GM12878 (cell line): ENCODE measurements around the gene BLOC1S5. TPM values are rescaled to one million over a fixed set of nuclear protein-coding genes. Genes with fewer than 3 reads are reported as not detected.

ENCODE experiments used
- ATAC-seq: fragments of 200-7000 bp; cut with Tn5 transposase; 3 replicates; pipeline ENCODE4 v1.9.1; 2020; ENCODE audit warnings: mild to moderate bottlenecking, moderate library complexity
- BruUV-seq: library from RNA; stranded (reverse); fragments of 400-500 nt; replicated peaks from 2 replicates; lab custom pipeline; 2021; lab: Mats Ljungman, UMichigan
- CTCF ChIA-PET: fragments of 300-600 bp; sonication (Branson Sonifier 250); formaldehyde crosslinking; extraction: SDS; loops from one replicate; lab custom pipeline; 2021; ENCODE audit warnings: inconsistent platforms; lab: Yijun Ruan, JAX
- POLR2A ChIA-PET: fragments of 350-600 bp; formaldehyde crosslinking; extraction: SDS; loops from one replicate; lab custom pipeline; 2021; ENCODE audit warnings: inconsistent platforms; lab: Charles Lee
- RAD21 ChIA-PET: fragments of 300-600 bp; sonication (Branson Sonifier 250); formaldehyde crosslinking; loops from one replicate; lab custom pipeline; 2023; ENCODE audit warnings: antibody characterized with exemption; ENCODE audit not compliant: unreplicated experiment; lab: Charles Lee
- SMC1A ChIA-PET: fragments of 300-600 bp; sonication (Branson Sonifier 250); formaldehyde crosslinking; loops from one replicate; lab custom pipeline; 2023; ENCODE audit not compliant: unreplicated experiment, uncharacterized antibody; lab: Charles Lee
- DNase-seq: peaks from one replicate; pipeline ENCODE4 v3.0.0-alpha.2; 2011; ENCODE audit warnings: low read depth, low spot score
- FAIRE-seq: peaks from 3 replicates; lab custom pipeline; 2011; peaks lifted over from hg19 to GRCh38; lab: Jason Lieb, UNC
- H2AFZ ChIP-seq: 2 replicates; pipeline ENCODE4 v1.6.0; 2011; ENCODE audit warnings: low read depth, low read length, control low read depth; ENCODE audit not compliant: control insufficient read depth
- H3K27ac ChIP-seq: 2 replicates; pipeline ENCODE4 v1.5.1; 2011; ENCODE audit warnings: control low read depth; ENCODE audit not compliant: control insufficient read depth, insufficient read depth
- H3K27me3 ChIP-seq, 2 experiments: replicated peaks in 1 of 2; 2 replicates each; pipeline versions ENCODE4 v1.6.0 to v1.6.1; 2011; ENCODE audit warnings: low read length in 1 of 2; ENCODE audit not compliant: control insufficient read depth in 2 of 2, insufficient read depth in 2 of 2
- H3K36me3 ChIP-seq, 2 experiments: 2 replicates each; pipeline ENCODE4 v1.5.1; 2011; ENCODE audit warnings: low read length in 1 of 2; ENCODE audit not compliant: control insufficient read depth in 2 of 2, insufficient read depth in 2 of 2
- H3K4me1 ChIP-seq: 2 replicates; pipeline ENCODE4 v1.6.1; 2011; ENCODE audit warnings: mild to moderate bottlenecking, low read length, moderate library complexity, mixed read lengths; ENCODE audit not compliant: control insufficient read depth, insufficient read depth
- H3K4me2 ChIP-seq: 2 replicates; pipeline ENCODE4 v1.6.0; 2011; ENCODE audit warnings: control low read depth; ENCODE audit not compliant: control insufficient read depth, insufficient read depth
- H3K4me3 ChIP-seq: fragments of 200-600 bp; sonication (generic); 2 replicates; pipeline ENCODE4 v1.5.1; 2016
- H3K79me2 ChIP-seq: 2 replicates; pipeline ENCODE4 v1.6.0; 2011; ENCODE audit warnings: low read length; ENCODE audit not compliant: control insufficient read depth, insufficient read depth
- H3K9ac ChIP-seq: 2 replicates; pipeline ENCODE4 v1.8.0; 2011; ENCODE audit warnings: low read length, control low read depth, mixed read lengths; ENCODE audit not compliant: control insufficient read depth, insufficient read depth
- H3K9me3 ChIP-seq: replicated peaks from 3 replicates; pipeline ENCODE4 v1.5.1; 2011; ENCODE audit warnings: mild to moderate bottlenecking, low read length; ENCODE audit not compliant: control insufficient read depth, insufficient read depth
- H4K20me1 ChIP-seq: 2 replicates; pipeline ENCODE4 v1.6.0; 2011; ENCODE audit not compliant: control insufficient read depth, insufficient read depth
- ATF7 ChIP-seq: fragments of 450-650 bp; IDR thresholded peaks from 2 replicates; pipeline ENCODE4 v1.6.1; 2016; ENCODE audit warnings: low read depth, mild to moderate bottlenecking
- CBX3 ChIP-seq: fragments of 200-600 bp; sonication (generic); IDR thresholded peaks from 2 replicates; pipeline ENCODE4 v1.6.1; 2016; ENCODE audit warnings: low read depth, borderline replicate concordance
- FOXK2 ChIP-seq: fragments of 450-650 bp; IDR thresholded peaks from 2 replicates; pipeline ENCODE4 v1.6.1; 2017; ENCODE audit warnings: mild to moderate bottlenecking, moderate library complexity
- NR2C1 ChIP-seq: fragments of 450-650 bp; IDR thresholded peaks from 2 replicates; pipeline ENCODE4 v1.6.1; 2017; ENCODE audit warnings: antibody characterized with exemption, mild to moderate bottlenecking, moderate library complexity
- RAD51 ChIP-seq: fragments of 450-650 bp; IDR thresholded peaks from 2 replicates; pipeline ENCODE4 v1.6.1; 2016; ENCODE audit warnings: moderate library complexity, mild to moderate bottlenecking, inconsistent platforms
- RB1 ChIP-seq: fragments of 450-650 bp; formaldehyde crosslinking; IDR thresholded peaks from 2 replicates; pipeline ENCODE4 v1.6.1; 2017; ENCODE audit warnings: mild to moderate bottlenecking, borderline replicate concordance
- TCF3 ChIP-seq: IDR thresholded peaks from 2 replicates; pipeline ENCODE4 v1.6.1; 2012; ENCODE audit warnings: low read depth, mild to moderate bottlenecking, low read length, borderline replicate concordance; ENCODE audit not compliant: insufficient read depth
- WGBS: methylation state at CpG from one replicate; pipeline ENCODE4 v1.1.6; 2016; ENCODE audit warnings: low lambda C conversion rate; ENCODE audit not compliant: insufficient replicate concordance, insufficient coverage; ENCODE audit errors: missing lambda C conversion rate; 5-methylcytosine and 5-hydroxymethylcytosine counted together
- in situ Hi-C: fragments of 300-500 bp; cut with MboI; formaldehyde crosslinking; loops from 9 replicates; pipeline ENCODE4 v1.14.3; 2018; ENCODE audit warnings: mixed read lengths
- intact Hi-C: fragments of 100-400 bp; cut with micrococcal nuclease; formaldehyde crosslinking; loops from one replicate; pipeline ENCODE4 v1.14.2; 2022; ENCODE audit not compliant: unreplicated experiment
- polyA plus RNA-seq, 11 experiments: library from polyadenylated mRNA; depleted of rRNA in 4 of 11; unstranded in 6 of 11; stranded (reverse) in 5 of 11; fragments of >200 nt; fragmentation: Nextera tagmentation in 4 of 11; fragmentation: Illumina TruSeq in 1 of 11; extraction: Ambion mirVana in 4 of 11; extraction: Trizol in 1 of 11; gene quantifications; 1 replicate in 1 of 11; 2 replicates in 10 of 11; pipeline versions ENCODE4 v1.2.1 to v1.2.3, GENCODE V29; 2011 to 2016; ENCODE audit warnings: inconsistent platforms in 2 of 11, missing spikeins in 2 of 11, low read depth in 1 of 11
- total RNA-seq, 4 experiments: library from RNA; depleted of rRNA in 3 of 4; stranded (reverse); fragments of >200 nt in 3 of 4; fragmentation: Illumina TruSeq in 1 of 4; extraction: Trizol in 1 of 4; gene quantifications; 2 replicates each; pipeline versions ENCODE4 v1.2.1 to v1.2.3, GENCODE V29; 2013 to 2021
- TF ChIP-seq, protein P1 (sequence below): fragments of 450-650 bp; IDR thresholded peaks from 2 replicates; pipeline ENCODE4 v1.6.1; 2016; ENCODE audit warnings: mild to moderate bottlenecking
- TF ChIP-seq, protein P2 (sequence below): IDR thresholded peaks from 2 replicates; pipeline ENCODE4 v1.6.1; 2012; ENCODE audit warnings: improper control_type of control experiment, low read depth, low read length; ENCODE audit not compliant: insufficient replicate concordance

The BLOC1S5 gene
- total and polyA plus RNA-seq, 10 of the 15 experiments (the other 5 are each of a cell fraction or from before 2014, with no cell fraction given) = 4.3 to 22.2 (median 16.1) TPM

DNA sequence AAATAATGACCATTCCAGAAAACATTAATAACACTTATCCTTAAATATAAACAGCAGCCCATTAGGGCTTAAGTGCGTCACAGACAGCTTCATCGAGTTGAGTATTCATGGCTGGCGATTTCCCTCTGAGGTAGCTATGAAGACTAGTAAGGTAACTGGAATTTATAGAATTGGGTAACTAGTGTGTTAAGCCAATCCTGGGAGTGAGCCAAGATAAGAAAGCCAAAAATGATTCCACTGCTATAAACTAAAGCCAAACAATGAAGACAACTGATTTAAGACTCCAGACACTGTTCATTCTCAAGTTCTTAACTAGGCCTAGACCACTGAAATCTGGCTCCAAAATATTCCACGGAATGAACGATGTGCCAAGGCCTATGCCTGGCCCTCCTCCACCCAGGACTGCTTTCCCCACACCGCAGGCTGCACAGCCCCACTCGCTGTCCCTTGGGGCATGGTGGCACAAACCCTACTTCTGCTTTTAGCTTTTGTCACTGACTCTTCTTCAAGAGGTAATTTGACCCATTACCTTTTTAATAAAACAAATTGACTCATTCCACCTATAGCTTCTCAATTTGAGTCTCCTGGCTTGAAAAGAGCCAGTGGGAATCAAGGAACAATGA lies 66.0 kb downstream of the BLOC1S5 start:
- CTCF ChIA-PET = interaction anchor here (1.3 kb wide), 1 partner anchor 277 kb away, joined by 4 read pairs; no protein-coding TSS in a partner anchor
- WGBS = 66% methylated on average over 7 of the region's 7 CpGs

More for the DNA sequence above, 66.0 kb downstream of the BLOC1S5 start:
- Histone ChIP-seq H3K79me2 (no peaks in the 10 kb centered on the region), H3K36me3 (no peaks in the 10 kb centered on the region), H3K4me3 (no peak overlapping the region), H3K4me2 (no peak overlapping the region), H3K27ac (no peak overlapping the region), H3K9me3 (no peaks in the 10 kb centered on the region; the same call in 2 of the 3 replicates), H4K20me1 (no peaks in the 10 kb centered on the region), H3K4me1 (no peaks in the 10 kb centered on the region), H2AFZ (no peak overlapping the region), H3K27me3 (no peaks in the 10 kb centered on the region), H3K9ac (no peak overlapping the region)
- DNase-seq (no peak), FAIRE-seq (no peak), ATAC-seq (no peak)
- RAD21 ChIA-PET = no interaction called here
- no TSS peak for BruUV-seq
- TF ChIP-seq, protein P1, sequence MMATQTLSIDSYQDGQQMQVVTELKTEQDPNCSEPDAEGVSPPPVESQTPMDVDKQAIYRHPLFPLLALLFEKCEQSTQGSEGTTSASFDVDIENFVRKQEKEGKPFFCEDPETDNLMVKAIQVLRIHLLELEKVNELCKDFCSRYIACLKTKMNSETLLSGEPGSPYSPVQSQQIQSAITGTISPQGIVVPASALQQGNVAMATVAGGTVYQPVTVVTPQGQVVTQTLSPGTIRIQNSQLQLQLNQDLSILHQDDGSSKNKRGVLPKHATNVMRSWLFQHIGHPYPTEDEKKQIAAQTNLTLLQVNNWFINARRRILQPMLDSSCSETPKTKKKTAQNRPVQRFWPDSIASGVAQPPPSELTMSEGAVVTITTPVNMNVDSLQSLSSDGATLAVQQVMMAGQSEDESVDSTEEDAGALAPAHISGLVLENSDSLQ = no peak
- no peak for TF ChIP-seq ATF7
- no peak for TF ChIP-seq NR2C1
- no peak for TF ChIP-seq RB1
- TF ChIP-seq FOXK2 = no peak
- TF ChIP-seq CBX3 = no peak
- TF ChIP-seq, protein P2, sequence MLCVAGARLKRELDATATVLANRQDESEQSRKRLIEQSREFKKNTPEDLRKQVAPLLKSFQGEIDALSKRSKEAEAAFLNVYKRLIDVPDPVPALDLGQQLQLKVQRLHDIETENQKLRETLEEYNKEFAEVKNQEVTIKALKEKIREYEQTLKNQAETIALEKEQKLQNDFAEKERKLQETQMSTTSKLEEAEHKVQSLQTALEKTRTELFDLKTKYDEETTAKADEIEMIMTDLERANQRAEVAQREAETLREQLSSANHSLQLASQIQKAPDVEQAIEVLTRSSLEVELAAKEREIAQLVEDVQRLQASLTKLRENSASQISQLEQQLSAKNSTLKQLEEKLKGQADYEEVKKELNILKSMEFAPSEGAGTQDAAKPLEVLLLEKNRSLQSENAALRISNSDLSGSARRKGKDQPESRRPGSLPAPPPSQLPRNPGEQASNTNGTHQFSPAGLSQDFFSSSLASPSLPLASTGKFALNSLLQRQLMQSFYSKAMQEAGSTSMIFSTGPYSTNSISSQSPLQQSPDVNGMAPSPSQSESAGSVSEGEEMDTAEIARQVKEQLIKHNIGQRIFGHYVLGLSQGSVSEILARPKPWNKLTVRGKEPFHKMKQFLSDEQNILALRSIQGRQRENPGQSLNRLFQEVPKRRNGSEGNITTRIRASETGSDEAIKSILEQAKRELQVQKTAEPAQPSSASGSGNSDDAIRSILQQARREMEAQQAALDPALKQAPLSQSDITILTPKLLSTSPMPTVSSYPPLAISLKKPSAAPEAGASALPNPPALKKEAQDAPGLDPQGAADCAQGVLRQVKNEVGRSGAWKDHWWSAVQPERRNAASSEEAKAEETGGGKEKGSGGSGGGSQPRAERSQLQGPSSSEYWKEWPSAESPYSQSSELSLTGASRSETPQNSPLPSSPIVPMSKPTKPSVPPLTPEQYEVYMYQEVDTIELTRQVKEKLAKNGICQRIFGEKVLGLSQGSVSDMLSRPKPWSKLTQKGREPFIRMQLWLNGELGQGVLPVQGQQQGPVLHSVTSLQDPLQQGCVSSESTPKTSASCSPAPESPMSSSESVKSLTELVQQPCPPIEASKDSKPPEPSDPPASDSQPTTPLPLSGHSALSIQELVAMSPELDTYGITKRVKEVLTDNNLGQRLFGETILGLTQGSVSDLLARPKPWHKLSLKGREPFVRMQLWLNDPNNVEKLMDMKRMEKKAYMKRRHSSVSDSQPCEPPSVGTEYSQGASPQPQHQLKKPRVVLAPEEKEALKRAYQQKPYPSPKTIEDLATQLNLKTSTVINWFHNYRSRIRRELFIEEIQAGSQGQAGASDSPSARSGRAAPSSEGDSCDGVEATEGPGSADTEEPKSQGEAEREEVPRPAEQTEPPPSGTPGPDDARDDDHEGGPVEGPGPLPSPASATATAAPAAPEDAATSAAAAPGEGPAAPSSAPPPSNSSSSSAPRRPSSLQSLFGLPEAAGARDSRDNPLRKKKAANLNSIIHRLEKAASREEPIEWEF = no peak
- TF ChIP-seq TCF3 = no peak
- no peak for TF ChIP-seq RAD51
- SMC1A ChIA-PET = interaction anchor here (1.1 to 1.8 kb wide), 2 partner anchors 221 to 702 kb away, joined by 3 to 4 read pairs; no protein-coding TSS in a partner anchor
- intact Hi-C loops (no loop called here), in situ Hi-C loops (no loop called here)
- POLR2A ChIA-PET = no interaction called here
